ENCODE data around the gene TFIP11.

TFIP11 gene

GRCh38 chr22:26558248-26558895 lies 46.1 kb upstream of the TFIP11 start:
- Histone ChIP-seq H3K9me3 (ENCODE audit: low read length) (no peaks in the 10 kb centered on the region), H3K4me2 (ENCODE audit: low read length) (no peak overlapping the region), H2AFZ (ENCODE audit: low read length) (no peak overlapping the region), H3F3A (ENCODE audit: insufficient read depth, low read length) (0 out of 2 replicates have a peak, but pooled peaks cover 3% of the 10 kb centered on the region), H3K27ac (ENCODE audit: low read depth, low read length, poor library complexity, severe bottlenecking) (peak overlapping the region; percentile 21), H3K4me3 (ENCODE audit: low read depth, low read length, poor library complexity, severe bottlenecking) (no peak overlapping the region), H3K4me1 (ENCODE audit: insufficient read depth, low read length, severe bottlenecking) (peaks cover 51% of the 10 kb centered on the region), H3K27me3 (ENCODE audit: insufficient read depth, low read length) (no peaks in the 10 kb centered on the region), H3K9ac (ENCODE audit: low read length) (no peak overlapping the region), H4K20me1 (ENCODE audit: insufficient read depth, low read length) (no peaks in the 10 kb centered on the region), H3K9me2 (ENCODE audit: low read depth, low read length) (no peaks in the 10 kb centered on the region), H3K79me2 (ENCODE audit: insufficient read depth, low read length) (peaks cover 24% of the 10 kb centered on the region; the same call in 1 of the 2 replicates), H3K36me3 (ENCODE audit: insufficient read depth, low read length) (peaks cover 6% of the 10 kb centered on the region; the same call in 1 of the 2 replicates)
- TF ChIP-seq CTCF (IDR thresholded peaks at IDR 0.05; ENCODE audit: low read length) (no peak), EZH2 (IDR thresholded peaks at IDR 0.05; ENCODE audit: borderline replicate concordance, low read length) (no peak)

DNA sequence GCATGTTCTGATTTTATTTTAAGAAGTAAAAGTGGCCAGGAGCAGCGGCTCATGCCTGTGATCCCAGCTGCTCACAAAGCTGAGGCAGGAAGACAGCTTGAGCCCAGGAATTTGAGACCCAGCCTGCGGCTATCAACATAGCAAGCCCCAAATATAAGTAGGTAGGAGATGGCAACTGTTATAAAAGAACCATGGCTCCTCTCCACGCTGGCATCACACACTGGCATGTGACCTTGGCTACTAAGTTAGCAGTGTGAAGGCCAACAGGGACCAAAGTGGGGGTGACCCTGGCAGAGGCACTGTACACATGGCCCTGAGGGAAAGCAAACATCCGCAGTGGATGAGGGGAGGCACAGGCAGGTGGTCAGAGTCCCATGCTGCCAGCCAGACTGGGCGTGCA lies 44.6 kb upstream of the TFIP11 start:
- Histone ChIP-seq H3K4me2 (ENCODE audit: low read length) (no peak overlapping the region), H3K27ac (ENCODE audit: low read depth, low read length, poor library complexity, severe bottlenecking) (peak overlapping the region; percentile 94), H3K27me3 (ENCODE audit: insufficient read depth, low read length) (no peaks in the 10 kb centered on the region), H3K9ac (ENCODE audit: low read length) (no peak overlapping the region), H3K4me3 (ENCODE audit: low read depth, low read length, poor library complexity, severe bottlenecking) (no peak overlapping the region), H3F3A (ENCODE audit: insufficient read depth, low read length) (0 out of 2 replicates have a peak, but pooled peaks cover 3% of the 10 kb centered on the region), H3K79me2 (ENCODE audit: insufficient read depth, low read length) (peaks cover 16% of the 10 kb centered on the region), H3K36me3 (ENCODE audit: insufficient read depth, low read length) (peaks cover 6% of the 10 kb centered on the region; the same call in 1 of the 2 replicates), H4K20me1 (ENCODE audit: insufficient read depth, low read length) (no peaks in the 10 kb centered on the region), H3K4me1 (ENCODE audit: insufficient read depth, low read length, severe bottlenecking) (peaks cover 65% of the 10 kb centered on the region), H3K9me3 (ENCODE audit: low read length) (no peaks in the 10 kb centered on the region), H2AFZ (ENCODE audit: low read length) (no peak overlapping the region), H3K9me2 (ENCODE audit: low read depth, low read length) (no peaks in the 10 kb centered on the region)
- TF ChIP-seq EZH2 (IDR thresholded peaks at IDR 0.05; ENCODE audit: borderline replicate concordance, low read length), result no peak
- no peak for TF ChIP-seq CTCF (IDR thresholded peaks at IDR 0.05; ENCODE audit: low read length)

GRCh38 chr22:26555478-26555877 lies 43.2 kb upstream of the TFIP11 start:
- H3K4me2 ChIP-seq (ENCODE audit: low read length), result peak overlapping the region; percentile 65; the same call in 1 of the 2 replicates
- H3K4me1 ChIP-seq (ENCODE audit: insufficient read depth, low read length, severe bottlenecking), result peaks cover 80% of the 10 kb centered on the region
- H3K27me3 ChIP-seq (ENCODE audit: insufficient read depth, low read length), result no peaks in the 10 kb centered on the region
- H3K27ac ChIP-seq (ENCODE audit: low read depth, low read length, poor library complexity, severe bottlenecking), result peak overlapping the region; percentile 94
- no peak for TF ChIP-seq EZH2 (IDR thresholded peaks at IDR 0.05; ENCODE audit: borderline replicate concordance, low read length)
- no peak for TF ChIP-seq CTCF (IDR thresholded peaks at IDR 0.05; ENCODE audit: low read length)
- peak overlapping the region; percentile 11; the same call in 1 of the 2 replicates for H3K9ac ChIP-seq (ENCODE audit: low read length)
- peaks cover 14% of the 10 kb centered on the region for H3K79me2 ChIP-seq (ENCODE audit: insufficient read depth, low read length)
- 0 out of 2 replicates have a peak, but pooled peaks cover 3% of the 10 kb centered on the region for H3F3A ChIP-seq (ENCODE audit: insufficient read depth, low read length)
- no peaks in the 10 kb centered on the region for H4K20me1 ChIP-seq (ENCODE audit: insufficient read depth, low read length)
- no peaks in the 10 kb centered on the region for H3K9me2 ChIP-seq (ENCODE audit: low read depth, low read length)
- H3K9me3 ChIP-seq (ENCODE audit: low read length), result no peaks in the 10 kb centered on the region
- H3K36me3 ChIP-seq (ENCODE audit: insufficient read depth, low read length), result peaks cover 6% of the 10 kb centered on the region; the same call in 1 of the 2 replicates
- no peak overlapping the region for H3K4me3 ChIP-seq (ENCODE audit: low read depth, low read length, poor library complexity, severe bottlenecking)
- H2AFZ ChIP-seq (ENCODE audit: low read length), result no peak overlapping the region
